HCEC 1CT (cell line): ENCODE measurements around the gene THADA.

ENCODE experiments used
- DNase-seq: peaks from one replicate; pipeline ENCODE4 v3.0.0-alpha.2; 2017

THADA gene

GRCh38 chr2:43383533-43383932, 212.3 kb downstream of the THADA start:
- DNase-seq: no peak

DNA sequence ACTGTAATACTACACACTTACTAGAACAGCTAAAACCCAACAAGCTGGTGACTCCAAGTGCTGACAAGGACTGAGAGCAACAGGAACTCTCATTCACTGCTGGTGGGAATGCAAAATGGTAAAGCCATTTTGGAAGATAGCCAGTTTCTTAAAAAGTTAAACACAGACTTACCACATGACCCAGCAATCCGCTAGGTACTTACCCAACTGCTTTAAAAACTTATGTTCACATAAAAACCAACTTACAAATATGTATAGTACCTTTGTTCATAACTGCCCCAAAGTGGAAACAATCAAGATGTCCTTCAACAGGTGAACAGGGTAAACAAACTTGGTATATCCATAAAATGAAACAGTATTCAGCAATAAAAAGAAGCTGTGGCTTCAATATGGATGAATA, 216.3 kb downstream of the THADA start:
- no peak for DNase-seq

DNA sequence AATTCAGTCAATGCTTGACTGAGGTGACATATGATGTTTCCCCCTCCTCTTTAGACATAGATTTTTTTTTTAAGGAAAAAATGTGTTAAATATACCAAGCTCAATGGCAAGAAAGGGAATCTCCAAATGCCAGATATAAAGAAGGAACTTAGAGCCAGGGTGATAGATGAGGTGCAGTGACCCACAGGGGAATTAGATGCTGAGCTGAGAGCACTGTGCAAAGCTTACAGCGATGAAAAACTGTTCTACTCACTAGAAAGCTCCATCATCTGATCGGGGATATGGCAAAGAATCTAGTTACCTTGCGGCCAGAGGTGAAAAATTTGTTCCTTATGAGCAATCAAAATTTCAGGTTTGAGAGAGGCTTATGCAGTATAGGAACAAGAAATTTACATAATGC, 218.5 kb downstream of the THADA start:
- no peak for DNase-seq

DNA sequence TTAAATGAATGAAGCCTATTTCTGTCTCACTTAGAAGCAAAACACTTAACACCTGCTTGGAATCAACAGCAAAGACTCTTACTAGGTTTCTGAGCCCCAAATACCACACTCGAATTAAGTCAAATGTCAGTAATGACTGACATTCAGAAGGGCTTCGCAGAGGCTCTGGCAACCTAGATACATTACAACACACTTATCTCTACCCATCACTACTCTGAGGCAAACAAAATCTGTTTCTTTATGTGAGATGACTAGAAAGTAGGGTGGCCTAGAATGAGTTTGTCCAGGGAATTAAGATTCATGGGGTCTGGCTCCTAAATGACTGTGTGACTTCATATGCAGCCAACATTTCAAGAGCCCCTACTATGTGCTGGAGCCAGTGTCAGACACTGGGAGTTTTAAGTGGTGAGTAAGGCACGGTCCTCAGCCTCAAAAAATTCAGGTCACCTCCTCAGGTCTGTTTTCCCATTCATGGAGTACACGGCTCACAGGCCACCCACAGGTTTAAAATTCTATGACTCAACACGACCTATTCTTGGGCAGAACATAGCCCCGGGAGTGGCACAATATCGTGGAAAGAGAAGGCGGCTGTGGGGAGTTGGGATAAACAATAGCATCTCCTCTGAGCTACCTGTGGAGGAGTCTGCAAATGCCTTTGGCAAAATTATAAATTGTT, 219.2 kb downstream of the THADA start:
- DNase-seq: no peak

GRCh38 chr2:43375746-43376522, 219.9 kb downstream of the THADA start:
- DNase-seq: no peak

DNA sequence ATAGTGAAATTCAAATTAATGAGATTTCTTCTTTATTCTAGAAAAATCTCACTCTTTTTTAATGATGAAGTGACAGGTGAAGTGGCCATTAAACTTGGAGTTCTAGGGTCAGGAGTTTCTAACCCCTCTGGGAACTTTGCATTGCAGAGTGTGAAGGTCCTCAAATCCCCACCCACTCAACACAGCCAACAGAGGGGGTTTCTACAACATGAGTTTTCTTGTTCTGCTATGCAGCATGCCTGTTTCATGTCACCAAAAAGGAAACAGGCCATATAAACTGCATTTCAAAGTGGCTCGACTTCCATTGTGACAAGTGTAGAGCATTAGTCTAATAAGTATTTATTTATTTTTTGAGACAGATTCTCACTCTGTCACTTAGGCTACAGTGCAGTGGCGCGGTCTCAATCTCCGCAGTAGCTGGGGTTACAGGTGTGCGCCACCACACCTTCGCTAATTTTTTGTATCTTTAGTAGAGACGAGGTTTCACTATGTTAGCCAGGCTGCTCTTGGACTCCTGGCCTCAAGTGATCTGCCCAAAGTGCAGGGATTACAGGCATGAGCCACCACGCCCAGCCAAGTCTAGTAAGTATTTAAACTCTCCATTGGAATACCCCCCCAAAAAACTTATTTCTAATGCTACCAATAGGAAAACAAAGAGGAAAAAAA, 223.3 kb downstream of the THADA start:
- no peak for DNase-seq

GRCh38 chr2:43370705-43371104, 225.1 kb downstream of the THADA start:
- no peak for DNase-seq

- DNase-seq: no peak
Measured at GRCh38 chr2:43370146-43370545, 225.7 kb downstream of the THADA start.

- DNase-seq: no peak
Measured at GRCh38 chr2:43368483-43369385, 227.1 kb downstream of the THADA start.

GRCh38 chr2:43367012-43367782, 228.6 kb downstream of the THADA start:
- no peak for DNase-seq

- DNase-seq: no peak
Measured at GRCh38 chr2:43363120-43363519, 232.7 kb downstream of the THADA start.

- no peak for DNase-seq
Measured at GRCh38 chr2:43361286-43361685, 234.6 kb downstream of the THADA start.

GRCh38 chr2:43360137-43360536, 235.7 kb downstream of the THADA start:
- DNase-seq: no peak

DNA sequence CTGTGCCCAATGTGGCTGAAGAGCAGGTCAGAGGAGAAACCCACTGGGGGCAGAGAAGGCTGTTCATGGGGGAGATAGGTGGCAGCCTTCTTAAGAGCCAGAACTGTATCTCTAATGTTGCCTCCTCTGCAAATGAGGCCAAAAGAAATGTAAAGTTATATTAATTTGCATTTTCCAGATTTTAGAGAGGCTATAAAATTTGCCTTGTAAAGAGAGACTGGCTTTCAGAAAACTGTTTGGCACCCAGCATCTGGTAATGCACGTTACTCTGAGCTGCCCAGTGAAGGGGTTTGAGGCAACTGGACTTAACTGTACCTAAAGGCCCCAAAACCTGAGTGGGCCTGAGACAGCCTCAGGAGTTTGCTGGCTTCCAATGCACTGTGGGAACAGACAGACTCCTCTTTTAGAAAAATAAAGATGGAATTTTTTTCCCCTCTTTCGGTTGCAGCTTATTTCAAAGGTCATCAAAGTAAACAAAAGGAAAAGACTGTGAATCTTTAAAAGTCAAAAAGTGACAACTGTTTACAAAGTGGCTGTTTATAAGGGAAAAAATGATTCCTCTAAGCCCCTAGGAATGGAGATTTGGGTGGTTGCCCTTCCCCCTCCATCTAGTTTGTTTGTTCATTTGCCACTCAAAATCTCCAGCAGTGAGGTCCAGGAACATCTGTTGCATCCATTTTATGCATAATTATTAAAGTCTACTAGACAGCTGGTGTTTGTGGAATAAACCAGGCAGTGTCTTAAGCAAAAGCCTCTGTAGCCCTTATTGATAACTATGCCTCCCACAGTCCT, 237.2 kb downstream of the THADA start:
- no peak for DNase-seq

DNA sequence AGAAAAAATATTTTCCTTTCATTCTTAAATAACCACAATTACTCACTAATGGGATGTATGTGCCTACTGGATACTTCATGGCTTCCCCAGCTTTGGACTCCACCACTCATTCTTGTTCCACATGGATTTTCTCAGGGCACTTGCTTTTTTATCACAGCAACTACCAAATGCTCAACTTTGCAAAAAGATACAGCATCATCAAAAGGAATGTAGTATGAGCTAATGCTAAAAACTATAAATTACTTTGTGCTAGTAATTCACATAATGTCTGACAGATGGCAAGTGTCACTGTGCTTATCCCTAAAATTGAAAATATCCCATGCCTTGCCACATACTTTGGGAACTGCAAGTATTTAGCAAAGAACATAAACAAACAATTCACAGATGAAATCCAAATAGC, 239.1 kb downstream of the THADA start:
- peak; percentile 59 for DNase-seq

DNA sequence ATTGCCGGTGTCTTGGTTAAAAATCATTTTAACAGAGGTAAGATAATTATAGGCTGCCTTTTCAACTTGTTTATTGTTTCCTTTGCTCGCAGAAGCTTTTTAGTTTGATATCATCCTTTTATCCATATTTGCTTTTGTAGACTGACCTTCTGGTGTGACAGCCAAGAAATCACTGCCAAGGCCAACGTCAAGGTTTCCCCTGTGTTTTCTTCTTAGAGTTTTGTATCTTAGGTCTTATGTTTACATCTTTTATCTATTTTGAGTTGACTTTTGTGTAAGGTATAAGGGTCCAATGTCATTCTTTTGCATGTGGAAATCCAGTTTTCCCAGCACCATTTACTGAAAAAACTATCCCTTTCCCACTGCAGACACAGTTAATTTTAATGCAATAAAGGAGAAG, 240.4 kb downstream of the THADA start:
- DNase-seq: no peak

GRCh38 chr2:43349904-43350303, 245.9 kb downstream of the THADA start:
- no peak for DNase-seq

GRCh38 chr2:43348908-43349661, 246.8 kb downstream of the THADA start:
- no peak for DNase-seq

GRCh38 chr2:43347746-43348145, 248.1 kb downstream of the THADA start:
- no peak for DNase-seq
